Sigmoid colon (tissue), 4 donors: ENCODE results near the gene AACS.

Experiments used
- CTCF ChIP-seq, 4 experiments: fragments of 450-650 bp in 3 of 4; fragments of 200-600 bp in 1 of 4; IDR thresholded peaks; one replicate each; pipeline ENCODE4 v1.5.1; 2016 to 2019; ENCODE audit warnings: antibody characterized with exemption in 4 of 4, mild to moderate bottlenecking in 3 of 4, moderate library complexity in 2 of 4
- EP300 ChIP-seq, 4 donors: sonication (generic); formaldehyde crosslinking; IDR thresholded peaks; one replicate each; pipeline ENCODE4 v1.6.1; 2017; ENCODE audit warnings: antibody characterized with exemption in 4 of 4
- POLR2A ChIP-seq, 2 donors: fragments of 450-650 bp; IDR thresholded peaks; one replicate each; pipeline ENCODE4 v1.6.1; 2016; ENCODE audit warnings: antibody characterized with exemption in 2 of 2, mild to moderate bottlenecking in 2 of 2, moderate library complexity in 2 of 2
- POLR2AphosphoS5 ChIP-seq, 4 donors: sonication (generic); formaldehyde crosslinking; IDR thresholded peaks; one replicate each; pipeline ENCODE4 v1.6.1; 2017; ENCODE audit warnings: antibody characterized with exemption in 4 of 4

- TF ChIP-seq EP300 (IDR thresholded peaks at IDR 0.05) = no peak
- TF ChIP-seq POLR2A (IDR thresholded peaks at IDR 0.05) = no peak
- no peak for TF ChIP-seq CTCF (IDR thresholded peaks at IDR 0.05)
- TF ChIP-seq POLR2AphosphoS5 (IDR thresholded peaks at IDR 0.05) = no peak
These were observed 123.8 kb downstream of the AACS start for GRCh38 chr12:125189015-125189414.
